NCI-H226 (cell line): ENCODE measurements around the gene WNT7A.

ENCODE experiments used
- DNase-seq: peaks from one replicate; pipeline ENCODE4 v3.0.0-alpha.2; 2015

WNT7A gene

GRCh38 chr3:13767896-13768295 is 112.0 kb downstream of the WNT7A start:
- no peak for DNase-seq

GRCh38 chr3:13767030-13767429 is 112.8 kb downstream of the WNT7A start:
- DNase-seq = no peak
